ENCODE measurements around the gene FOXK2. TPM values are rescaled to one million over a fixed set of nuclear protein-coding genes. Genes with fewer than 3 reads are reported as not detected.

Gene FOXK2
- total and polyA plus RNA-seq, 2 experiments from 2014 or later: 30.2 to 37.7 TPM

GRCh38 chr17:82475458-82475857 is 44.1 kb upstream of the FOXK2 start:
- Histone ChIP-seq H3K9me3 (ENCODE audit: low read depth) (no peaks in the 10 kb centered on the region), H3K36me3 (replicated peaks; ENCODE audit: insufficient read depth, low read depth) (no peaks in the 10 kb centered on the region), H4K20me1 (ENCODE audit: insufficient read depth, poor library complexity, severe bottlenecking) (no peaks in the 10 kb centered on the region), H3K4me2 (no peak overlapping the region), H3K4me3 (no peak overlapping the region), H3K9me2 (replicated peaks; ENCODE audit: insufficient read depth) (no peaks in the 10 kb centered on the region), H3K4me1 (ENCODE audit: insufficient read depth) (no peaks in the 10 kb centered on the region), H3K27ac (no peak overlapping the region), H3K79me2 (no peaks in the 10 kb centered on the region), H3K27me3 (no peaks in the 10 kb centered on the region), H2AFZ (no peak overlapping the region)
- 91% methylated on average over 8 of the region's 8 CpGs for WGBS (ENCODE audit: low lambda C conversion rate, missing lambda C conversion rate)
- TF ChIP-seq EZH2 (IDR thresholded peaks at IDR 0.05; ENCODE audit: borderline replicate concordance) (no peak), EZH2phosphoT487 (IDR thresholded peaks at IDR 0.05; ENCODE audit: low read depth, severe bottlenecking, unreplicated experiment) (no peak)
- TF ChIP-seq, protein P1, sequence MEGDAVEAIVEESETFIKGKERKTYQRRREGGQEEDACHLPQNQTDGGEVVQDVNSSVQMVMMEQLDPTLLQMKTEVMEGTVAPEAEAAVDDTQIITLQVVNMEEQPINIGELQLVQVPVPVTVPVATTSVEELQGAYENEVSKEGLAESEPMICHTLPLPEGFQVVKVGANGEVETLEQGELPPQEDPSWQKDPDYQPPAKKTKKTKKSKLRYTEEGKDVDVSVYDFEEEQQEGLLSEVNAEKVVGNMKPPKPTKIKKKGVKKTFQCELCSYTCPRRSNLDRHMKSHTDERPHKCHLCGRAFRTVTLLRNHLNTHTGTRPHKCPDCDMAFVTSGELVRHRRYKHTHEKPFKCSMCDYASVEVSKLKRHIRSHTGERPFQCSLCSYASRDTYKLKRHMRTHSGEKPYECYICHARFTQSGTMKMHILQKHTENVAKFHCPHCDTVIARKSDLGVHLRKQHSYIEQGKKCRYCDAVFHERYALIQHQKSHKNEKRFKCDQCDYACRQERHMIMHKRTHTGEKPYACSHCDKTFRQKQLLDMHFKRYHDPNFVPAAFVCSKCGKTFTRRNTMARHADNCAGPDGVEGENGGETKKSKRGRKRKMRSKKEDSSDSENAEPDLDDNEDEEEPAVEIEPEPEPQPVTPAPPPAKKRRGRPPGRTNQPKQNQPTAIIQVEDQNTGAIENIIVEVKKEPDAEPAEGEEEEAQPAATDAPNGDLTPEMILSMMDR (IDR thresholded peaks at IDR 0.05; ENCODE audit: poor library complexity): no peak
- DNase-seq (ENCODE audit: low spot score): no peak

DNA sequence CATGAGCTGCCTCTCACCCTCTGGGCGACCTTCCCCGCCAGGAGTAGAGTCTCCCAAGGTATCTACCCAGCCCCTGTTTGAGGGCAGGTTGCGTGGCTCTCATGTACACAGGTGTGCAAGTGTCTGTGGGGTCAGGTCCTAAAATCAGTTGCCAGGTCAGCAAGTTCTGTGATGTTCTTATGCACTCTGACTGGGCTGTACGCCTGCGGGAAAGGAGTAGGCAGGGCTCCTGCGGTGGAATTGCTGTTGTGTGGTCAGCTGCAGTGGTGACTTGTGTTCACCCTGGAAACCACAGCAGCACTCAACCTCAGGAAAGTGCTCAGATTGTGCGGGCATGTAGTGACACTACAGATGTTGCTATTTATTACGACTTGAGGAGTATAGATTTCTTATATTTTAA is 41.6 kb upstream of the FOXK2 start:
- no peak overlapping the region for H2AFZ ChIP-seq
- no peaks in the 10 kb centered on the region for H3K27me3 ChIP-seq
- H3K4me3 ChIP-seq: no peak overlapping the region
- no peaks in the 10 kb centered on the region for H3K9me3 ChIP-seq (ENCODE audit: low read depth)
- no peaks in the 10 kb centered on the region for H3K4me1 ChIP-seq (ENCODE audit: insufficient read depth)
- WGBS (ENCODE audit: low lambda C conversion rate, missing lambda C conversion rate): 94% methylated on average over 8 of the region's 8 CpGs
- no peaks in the 10 kb centered on the region for H3K9me2 ChIP-seq (replicated peaks; ENCODE audit: insufficient read depth)
- no peak overlapping the region for H3K4me2 ChIP-seq
- no peaks in the 10 kb centered on the region for H3K36me3 ChIP-seq (replicated peaks; ENCODE audit: insufficient read depth, low read depth)
- H3K79me2 ChIP-seq: no peaks in the 10 kb centered on the region
- DNase-seq (ENCODE audit: low spot score): no peak
- H3K27ac ChIP-seq: no peak overlapping the region
- TF ChIP-seq EZH2 (IDR thresholded peaks at IDR 0.05; ENCODE audit: borderline replicate concordance): no peak
- TF ChIP-seq, protein P1 (IDR thresholded peaks at IDR 0.05; ENCODE audit: poor library complexity): no peak
- TF ChIP-seq EZH2phosphoT487 (IDR thresholded peaks at IDR 0.05; ENCODE audit: low read depth, severe bottlenecking, unreplicated experiment): no peak
- H4K20me1 ChIP-seq (ENCODE audit: insufficient read depth, poor library complexity, severe bottlenecking): no peaks in the 10 kb centered on the region

- no peak overlapping the region for H3K4me2 ChIP-seq
- H3K9me2 ChIP-seq (replicated peaks; ENCODE audit: insufficient read depth): no peaks in the 10 kb centered on the region
- no peaks in the 10 kb centered on the region for H3K9me3 ChIP-seq (ENCODE audit: low read depth)
- TF ChIP-seq, protein P1 (IDR thresholded peaks at IDR 0.05; ENCODE audit: poor library complexity): no peak
- no peak for TF ChIP-seq EZH2phosphoT487 (IDR thresholded peaks at IDR 0.05; ENCODE audit: low read depth, severe bottlenecking, unreplicated experiment)
- no peak for TF ChIP-seq EZH2 (IDR thresholded peaks at IDR 0.05; ENCODE audit: borderline replicate concordance)
- no peaks in the 10 kb centered on the region for H3K36me3 ChIP-seq (replicated peaks; ENCODE audit: insufficient read depth, low read depth)
- H3K4me1 ChIP-seq (ENCODE audit: insufficient read depth): no peaks in the 10 kb centered on the region
- no peak overlapping the region for H3K27ac ChIP-seq
- no peak overlapping the region for H3K4me3 ChIP-seq
- no peak for DNase-seq (ENCODE audit: low spot score)
- no peaks in the 10 kb centered on the region for H3K27me3 ChIP-seq
- H4K20me1 ChIP-seq (ENCODE audit: insufficient read depth, poor library complexity, severe bottlenecking): no peaks in the 10 kb centered on the region
- 92% methylated on average over 5 of the region's 5 CpGs for WGBS (ENCODE audit: low lambda C conversion rate, missing lambda C conversion rate)
- no peak overlapping the region for H2AFZ ChIP-seq
- no peaks in the 10 kb centered on the region for H3K79me2 ChIP-seq
These were observed 39.9 kb upstream of the FOXK2 start for GRCh38 chr17:82479602-82480001.

GRCh38 chr17:82480318-82480717 is 39.2 kb upstream of the FOXK2 start:
- no peaks in the 10 kb centered on the region for H3K4me1 ChIP-seq (ENCODE audit: insufficient read depth)
- no peaks in the 10 kb centered on the region for H3K9me2 ChIP-seq (replicated peaks; ENCODE audit: insufficient read depth)
- no peaks in the 10 kb centered on the region for H4K20me1 ChIP-seq (ENCODE audit: insufficient read depth, poor library complexity, severe bottlenecking)
- WGBS (ENCODE audit: low lambda C conversion rate, missing lambda C conversion rate): 94% methylated on average over 9 of the region's 9 CpGs
- no peaks in the 10 kb centered on the region for H3K79me2 ChIP-seq
- H3K4me2 ChIP-seq: no peak overlapping the region
- H2AFZ ChIP-seq: no peak overlapping the region
- no peak for DNase-seq (ENCODE audit: low spot score)
- H3K4me3 ChIP-seq: no peak overlapping the region
- H3K27ac ChIP-seq: no peak overlapping the region
- no peak for TF ChIP-seq EZH2 (IDR thresholded peaks at IDR 0.05; ENCODE audit: borderline replicate concordance)
- TF ChIP-seq, protein P1 (IDR thresholded peaks at IDR 0.05; ENCODE audit: poor library complexity): no peak
- TF ChIP-seq EZH2phosphoT487 (IDR thresholded peaks at IDR 0.05; ENCODE audit: low read depth, severe bottlenecking, unreplicated experiment): no peak
- no peaks in the 10 kb centered on the region for H3K36me3 ChIP-seq (replicated peaks; ENCODE audit: insufficient read depth, low read depth)
- H3K9me3 ChIP-seq (ENCODE audit: low read depth): no peaks in the 10 kb centered on the region
- no peaks in the 10 kb centered on the region for H3K27me3 ChIP-seq
